Body of pancreas (tissue), 4 donors: ENCODE results near the gene PDE8B. TPM values are rescaled to one million over a fixed set of nuclear protein-coding genes. Genes with fewer than 3 reads are reported as not detected.
"Not testable (repeated sequence)": the region's sequence is repeated elsewhere in the genome, so short reads cannot be mapped to it uniquely, and the experiment has no call there.

Experiments used
- ATAC-seq: fragments of 150-250 bp; one replicate; pipeline ENCODE4 v1.9.1; 2016
- DNase-seq, 4 donors: peaks; one replicate each; pipeline ENCODE4 v3.0.0-alpha.2; 2019
- H3K27ac ChIP-seq, 4 donors: fragments of 200-600 bp; sonication (generic); 1 replicate in 3 of 4; 2 replicates in 1 of 4; pipeline versions ENCODE4 v1.5.1 to v1.6.1; 2016 to 2019; ENCODE audit warnings: mild to moderate bottlenecking in 1 of 4, mixed read lengths in 1 of 4, moderate library complexity in 1 of 4
- H3K27me3 ChIP-seq, 2 donors: fragments of 200-600 bp; sonication (generic); one replicate each; pipeline ENCODE4 v1.6.0; 2016; ENCODE audit warnings: mild to moderate bottlenecking in 1 of 2
- H3K36me3 ChIP-seq, 2 donors: fragments of 200-600 bp; sonication (generic); replicated peaks in 1 of 2; 2 replicates each; pipeline ENCODE4 v1.5.1; 2016; ENCODE audit warnings: low read depth in 2 of 2; ENCODE audit not compliant: insufficient read depth in 1 of 2
- H3K4me1 ChIP-seq: fragments of 200-600 bp; sonication (generic); one replicate; pipeline ENCODE4 v1.6.0; 2016
- H3K4me3 ChIP-seq, 2 donors: fragments of 200-600 bp; sonication (generic); 1 replicate in 1 of 2; 2 replicates in 1 of 2; pipeline ENCODE4 v1.5.1; 2016 to 2019
- H3K9me3 ChIP-seq, 3 donors: fragments of 200-600 bp; sonication (generic); 1 replicate in 2 of 3; 2 replicates in 1 of 3; pipeline ENCODE4 v1.5.1; 2016
- POLR2A ChIP-seq, 3 donors: fragments of 450-650 bp; IDR thresholded peaks; one replicate each; pipeline ENCODE4 v1.6.1; 2016; ENCODE audit warnings: antibody characterized with exemption in 3 of 3, mild to moderate bottlenecking in 2 of 3
- WGBS, 2 donors: methylation state at CpG; one replicate each; pipeline ENCODE4 v1.1.5; 2017; 5-methylcytosine and 5-hydroxymethylcytosine counted together
- intact Hi-C: fragments of 100-400 bp; cut with DNase I; formaldehyde crosslinking; loops from one replicate; pipeline ENCODE4 v1.15.1; 2023
- total RNA-seq, 2 donors: library from RNA; depleted of rRNA; stranded (reverse); fragments of >200 nt; gene quantifications; one replicate each; pipeline ENCODE4 v1.1.0, GENCODE V29; 2016
- TF ChIP-seq, protein P1 (sequence below), 7 experiments: fragments of 450-650 bp in 4 of 7; fragments of 200-600 bp in 3 of 7; sonication (generic) in 3 of 7; IDR thresholded peaks; one replicate each; pipeline ENCODE4 v1.5.1; 2016 to 2019; ENCODE audit warnings: antibody characterized with exemption in 7 of 7

Gene PDE8B
- total RNA-seq, 2 donors from 2014 or later: 8.3 to 15.8 TPM

DNA sequence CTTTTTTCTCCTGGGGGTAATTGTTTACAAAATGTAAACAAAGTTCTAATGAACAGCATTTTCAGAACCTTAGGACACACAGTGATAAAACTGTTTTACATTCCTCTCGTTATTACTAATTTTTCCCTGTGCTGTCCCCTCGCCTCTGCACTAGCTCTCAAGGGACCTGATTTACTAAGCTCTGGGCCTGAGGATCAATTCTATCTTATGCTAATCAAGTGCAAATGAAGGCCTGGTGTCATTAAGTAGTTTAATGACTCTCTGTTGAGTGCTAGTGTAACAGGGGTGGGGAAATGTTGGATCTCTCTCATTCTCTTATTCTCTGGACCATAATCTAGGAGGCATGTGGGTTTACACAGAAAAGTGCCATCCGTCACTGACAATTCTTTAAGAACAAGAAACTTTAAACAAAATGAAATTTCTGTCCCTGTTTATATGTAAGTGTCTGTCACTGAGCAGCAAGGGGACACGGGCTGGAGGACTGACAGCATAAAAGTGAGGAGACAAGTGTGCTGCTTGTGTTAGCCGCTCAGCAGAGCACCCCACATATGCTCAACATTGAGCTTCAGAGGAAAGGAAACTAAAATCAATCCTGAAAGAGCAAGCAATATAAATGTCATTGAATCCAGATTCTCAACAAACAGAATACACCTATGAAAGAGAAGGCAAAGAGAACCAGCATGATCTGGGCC is 166.3 kb downstream of the PDE8B start:
- TF ChIP-seq POLR2A (IDR thresholded peaks at IDR 0.05): no peak
- TF ChIP-seq, protein P1, sequence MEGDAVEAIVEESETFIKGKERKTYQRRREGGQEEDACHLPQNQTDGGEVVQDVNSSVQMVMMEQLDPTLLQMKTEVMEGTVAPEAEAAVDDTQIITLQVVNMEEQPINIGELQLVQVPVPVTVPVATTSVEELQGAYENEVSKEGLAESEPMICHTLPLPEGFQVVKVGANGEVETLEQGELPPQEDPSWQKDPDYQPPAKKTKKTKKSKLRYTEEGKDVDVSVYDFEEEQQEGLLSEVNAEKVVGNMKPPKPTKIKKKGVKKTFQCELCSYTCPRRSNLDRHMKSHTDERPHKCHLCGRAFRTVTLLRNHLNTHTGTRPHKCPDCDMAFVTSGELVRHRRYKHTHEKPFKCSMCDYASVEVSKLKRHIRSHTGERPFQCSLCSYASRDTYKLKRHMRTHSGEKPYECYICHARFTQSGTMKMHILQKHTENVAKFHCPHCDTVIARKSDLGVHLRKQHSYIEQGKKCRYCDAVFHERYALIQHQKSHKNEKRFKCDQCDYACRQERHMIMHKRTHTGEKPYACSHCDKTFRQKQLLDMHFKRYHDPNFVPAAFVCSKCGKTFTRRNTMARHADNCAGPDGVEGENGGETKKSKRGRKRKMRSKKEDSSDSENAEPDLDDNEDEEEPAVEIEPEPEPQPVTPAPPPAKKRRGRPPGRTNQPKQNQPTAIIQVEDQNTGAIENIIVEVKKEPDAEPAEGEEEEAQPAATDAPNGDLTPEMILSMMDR (IDR thresholded peaks at IDR 0.05): no peak
- Histone ChIP-seq H3K4me3 (no peak overlapping the region), H3K27me3 (no peaks in the 10 kb centered on the region), H3K4me1 (peaks cover 12% of the 10 kb centered on the region), H3K9me3 (no peaks in the 10 kb centered on the region), H3K36me3 (no peaks in the 10 kb centered on the region), H3K27ac (no peak overlapping the region)
- ATAC-seq: no peak
- intact Hi-C loops: no loop called here
- 64 to 81% methylated on average over 5 of the region's 5 CpGs for WGBS, 2 donors
- DNase-seq: no peak

DNA sequence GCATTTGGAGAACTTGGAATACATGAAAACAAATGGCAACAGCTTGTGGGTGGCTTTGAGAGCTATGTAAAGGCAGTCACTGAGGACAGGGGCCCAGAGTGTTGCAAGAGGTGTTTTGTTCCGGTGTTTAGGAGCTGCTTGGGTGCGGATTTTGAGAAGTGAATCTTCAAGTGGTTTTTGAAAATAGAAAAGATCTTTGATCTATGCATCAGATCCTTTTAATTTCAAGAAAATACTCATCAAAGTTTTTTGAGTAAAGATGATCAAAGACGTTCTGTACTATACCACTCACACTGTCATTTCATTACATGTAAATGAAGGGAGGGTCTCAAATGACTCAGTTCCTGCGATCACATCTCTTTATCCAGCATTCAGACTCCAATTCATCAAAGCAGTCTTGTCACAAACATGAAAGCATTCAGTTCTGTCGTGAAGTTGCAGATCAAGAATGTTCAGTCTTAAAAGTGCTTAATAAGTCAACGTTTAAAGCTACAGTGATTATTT is 169.1 kb downstream of the PDE8B start:
- no peaks in the 10 kb centered on the region for H3K27me3 ChIP-seq
- peak overlapping the region in 1 of 4 donors; percentile 30 for H3K27ac ChIP-seq
- intact Hi-C loops: no loop called here
- no peak for ATAC-seq
- TF ChIP-seq, protein P1 (IDR thresholded peaks at IDR 0.05): no peak
- TF ChIP-seq POLR2A (IDR thresholded peaks at IDR 0.05): no peak
- H3K36me3 ChIP-seq: no peaks in the 10 kb centered on the region
- WGBS, 2 donors: 35% methylated on average over 6 of the region's 6 CpGs
- H3K4me3 ChIP-seq: no peak overlapping the region
- H3K9me3 ChIP-seq: no peaks in the 10 kb centered on the region
- H3K4me1 ChIP-seq: peaks cover 12% of the 10 kb centered on the region
- DNase-seq: no peak

DNA sequence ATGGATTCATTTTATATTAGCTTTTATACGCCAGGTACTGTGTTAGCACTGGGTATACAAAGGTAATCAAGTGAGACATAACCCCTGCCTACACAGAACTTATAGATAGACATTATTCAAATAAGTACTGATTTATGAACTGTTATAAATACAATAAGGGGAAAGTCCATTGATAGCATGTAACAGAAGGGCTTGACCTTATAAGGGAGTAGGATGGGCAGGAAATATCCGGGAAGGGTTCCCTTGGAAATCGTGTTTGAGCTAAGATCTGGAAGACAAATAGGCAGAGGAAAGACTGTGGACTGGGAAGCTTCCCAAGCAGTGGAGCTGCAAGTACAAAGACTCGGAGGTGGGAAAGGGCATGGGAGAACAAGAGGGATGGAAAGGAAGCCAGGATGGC is 170.2 kb downstream of the PDE8B start:
- intact Hi-C loops: no loop called here
- 47 to 55% methylated on average over 4 of the region's 4 CpGs for WGBS, 2 donors

DNA sequence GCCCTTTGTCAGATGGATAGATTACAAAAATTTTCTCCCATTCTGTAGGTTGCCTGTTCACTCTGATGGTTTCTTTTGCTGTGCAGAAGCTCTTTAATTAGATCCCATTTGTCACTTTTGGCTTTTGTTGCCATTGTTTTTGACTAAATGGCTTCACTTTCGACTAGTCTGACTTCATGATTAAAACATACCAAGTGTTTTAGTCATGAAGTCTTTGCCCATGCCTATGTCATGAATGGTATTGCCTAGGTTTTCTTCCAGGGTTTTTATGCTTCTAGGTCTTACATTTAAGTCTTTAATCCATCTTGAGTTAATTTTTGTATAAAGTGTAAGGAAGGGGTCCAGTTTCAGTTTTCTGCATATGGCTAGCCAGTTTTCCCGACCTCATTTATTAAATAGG is 172.9 kb downstream of the PDE8B start:
- H3K27me3 ChIP-seq, ATAC-seq, H3K36me3 ChIP-seq, H3K9me3 ChIP-seq, DNase-seq, H3K4me3 ChIP-seq, intact Hi-C loops, H3K27ac ChIP-seq: not testable (repeated sequence)
- WGBS, 2 donors: 68 to 87% methylated on average over 2 of the region's 2 CpGs
- H3K4me1 ChIP-seq: peaks cover 12% of the 10 kb centered on the region

More for the DNA sequence above, 170.2 kb downstream of the PDE8B start:
- no peak overlapping the region for H3K27ac ChIP-seq
- no peak for DNase-seq
- H3K9me3 ChIP-seq: no peaks in the 10 kb centered on the region
- TF ChIP-seq, protein P1 (IDR thresholded peaks at IDR 0.05): no peak
- TF ChIP-seq POLR2A (IDR thresholded peaks at IDR 0.05): no peak
- no peaks in the 10 kb centered on the region for H3K27me3 ChIP-seq
- H3K36me3 ChIP-seq: no peaks in the 10 kb centered on the region
- peaks cover 12% of the 10 kb centered on the region for H3K4me1 ChIP-seq
- H3K4me3 ChIP-seq: no peak overlapping the region
- no peak for ATAC-seq

DNA sequence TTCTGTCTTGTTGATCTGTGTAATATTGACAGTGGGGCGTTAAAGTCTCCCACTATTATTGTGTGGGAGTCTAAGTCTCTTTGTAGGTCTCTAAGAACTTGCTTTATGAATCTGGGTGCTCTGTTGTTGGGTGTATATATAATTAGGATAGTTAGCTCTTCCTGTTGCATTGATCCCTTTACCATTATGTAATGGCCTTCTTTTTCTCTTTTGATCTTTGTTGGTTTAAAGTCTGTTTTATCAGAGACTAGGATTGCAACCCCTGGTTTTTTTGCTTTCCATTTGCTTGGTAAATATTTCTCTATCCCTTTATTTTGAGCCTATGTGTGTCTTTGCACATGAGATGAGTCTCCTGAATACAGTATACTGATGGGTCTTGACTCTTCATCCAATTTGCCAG is 175.9 kb downstream of the PDE8B start:
- H3K4me1 ChIP-seq, H3K36me3 ChIP-seq, H3K9me3 ChIP-seq, H3K27ac ChIP-seq, intact Hi-C loops, H3K4me3 ChIP-seq, DNase-seq, H3K27me3 ChIP-seq, ATAC-seq: not testable (repeated sequence)
- 94 to 96% methylated on average over 1 of the region's 1 CpG for WGBS, 2 donors

DNA sequence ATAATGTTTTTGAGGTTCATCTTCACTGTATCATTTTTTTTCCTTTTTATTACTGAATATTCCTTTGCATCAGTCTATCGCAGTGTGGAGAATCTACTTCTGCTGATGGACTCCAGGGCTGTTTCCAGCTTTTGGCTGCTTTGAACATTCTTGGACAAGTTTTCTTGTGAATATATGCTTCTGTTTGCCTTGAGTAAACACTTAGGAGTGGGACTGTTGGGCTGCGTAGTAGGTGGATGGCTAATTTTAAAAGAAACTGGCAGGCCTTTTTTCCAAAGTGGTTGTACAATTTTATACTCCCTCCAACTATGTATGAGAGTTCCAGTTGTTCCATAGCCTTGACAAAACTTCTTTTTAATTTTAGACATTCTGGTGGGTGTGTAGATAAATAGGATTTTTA is 179.3 kb downstream of the PDE8B start:
- intact Hi-C loops: no loop called here
- 64 to 71% methylated on average over 2 of the region's 2 CpGs for WGBS, 2 donors
- Histone ChIP-seq H3K4me3 (no peak overlapping the region), H3K27ac (no peak overlapping the region), H3K36me3 (no peaks in the 10 kb centered on the region), H3K9me3 (no peaks in the 10 kb centered on the region), H3K27me3 (no peaks in the 10 kb centered on the region), H3K4me1 (no peaks in the 10 kb centered on the region)
- TF ChIP-seq, protein P1 (IDR thresholded peaks at IDR 0.05): no peak
- no peak for TF ChIP-seq POLR2A (IDR thresholded peaks at IDR 0.05)
- DNase-seq (no peak), ATAC-seq (no peak)
